Nephron progenitor cell (in vitro differentiated cells): ENCODE results near the gene DKKL1.
"Not testable (repeated sequence)": the region's sequence is repeated elsewhere in the genome, so short reads cannot be mapped to it uniquely, and the experiment has no call there.

Experiments
- DNase-seq: peaks from one replicate; pipeline ENCODE4 v3.0.0; 2021
- H3K27ac Mint-ChIP-seq: 2 replicates; pipeline ENCODE4 v1.8.0; 2021; ENCODE audit warnings: mild to moderate bottlenecking, moderate library complexity, mixed read lengths
- H3K27me3 Mint-ChIP-seq: 2 replicates; pipeline ENCODE4 v1.8.0; 2021; ENCODE audit warnings: mild to moderate bottlenecking, low read depth, mixed read lengths; ENCODE audit not compliant: poor library complexity
- H3K36me3 Mint-ChIP-seq: 2 replicates; pipeline ENCODE4 v1.8.0; 2021; ENCODE audit warnings: low read depth, mixed read lengths
- H3K4me1 Mint-ChIP-seq: 2 replicates; pipeline ENCODE4 v1.8.0; 2021; ENCODE audit warnings: mixed read lengths
- H3K4me3 Mint-ChIP-seq: 2 replicates; pipeline ENCODE4 v1.8.0; 2021; ENCODE audit warnings: mild to moderate bottlenecking, moderate library complexity, mixed read lengths
- H3K9me3 Mint-ChIP-seq: 2 replicates; pipeline ENCODE4 v1.8.0; 2021; ENCODE audit warnings: mild to moderate bottlenecking, moderate library complexity, mixed read lengths
- CTCF ChIP-seq: fragments of 200-600 bp; sonication (generic); IDR thresholded peaks from 2 replicates; pipeline ENCODE4 v1.5.0; 2021; ENCODE audit warnings: antibody characterized with exemption

Gene DKKL1

DNA sequence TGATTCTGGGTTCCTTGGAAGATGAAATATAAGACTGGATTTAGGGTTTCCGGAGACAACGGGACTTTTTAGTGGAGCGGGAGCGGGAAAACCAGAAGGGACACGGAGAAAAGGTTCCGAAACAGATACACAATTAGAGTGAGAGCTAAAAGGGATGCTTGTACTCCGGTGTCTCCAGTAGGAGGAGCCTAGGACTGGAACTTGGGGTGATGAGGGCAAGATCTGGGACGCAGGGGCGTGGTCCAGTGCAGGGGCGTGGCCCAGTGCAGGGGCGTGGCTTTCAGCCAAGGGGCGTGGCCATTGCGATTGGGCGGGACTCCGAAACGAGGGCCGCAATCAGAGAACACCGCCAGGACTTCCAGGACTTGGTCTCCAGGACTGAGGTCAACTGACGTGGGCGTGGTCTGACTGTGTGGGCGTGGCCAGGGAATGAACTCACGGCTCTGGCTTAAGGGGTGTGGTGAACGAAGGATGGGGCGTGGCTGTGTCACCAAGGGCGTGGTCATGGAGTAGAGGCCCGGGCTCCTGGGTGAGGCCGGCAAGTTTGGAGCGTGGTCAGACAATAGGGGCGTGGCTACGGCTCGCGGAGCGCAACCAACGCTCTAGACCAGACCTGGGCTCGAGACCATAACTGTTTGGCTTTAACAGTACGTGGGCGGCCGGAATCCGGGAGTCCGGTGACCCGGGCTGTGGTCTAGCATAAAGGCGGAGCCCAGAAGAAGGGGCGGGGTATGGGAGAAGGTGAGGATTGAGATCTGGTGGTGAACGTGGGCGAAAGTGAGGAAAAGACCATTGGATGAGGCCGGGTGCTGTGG, at the start of gene DKKL1:
Gene DKKL1 (plus strand): TSS at position 610 of the 815 bp plus-strand sequence. CDS start 122 bp downstream, at position 732.
- no peak within 1 kb of the TSS for H3K27ac Mint-ChIP-seq
- H3K4me1 Mint-ChIP-seq: peaks cover 23% of the 10 kb centered on the region
- H3K36me3 Mint-ChIP-seq: peaks cover 19% of the 10 kb centered on the region
- no peak within 1 kb of the TSS for H3K4me3 Mint-ChIP-seq
- no peaks in the 10 kb centered on the region for H3K9me3 Mint-ChIP-seq
- DNase-seq: peak; percentile 100
- peaks cover 3% of the 10 kb centered on the region for H3K27me3 Mint-ChIP-seq
- no peak for TF ChIP-seq CTCF

GRCh38 chr19:49315111-49315510, 48.6 kb upstream of the DKKL1 start:
- Mint-ChIP-seq H3K4me1 (peaks cover 15% of the 10 kb centered on the region), H3K4me3 (no peak overlapping the region), H3K9me3 (peaks cover 36% of the 10 kb centered on the region), H3K27ac (peak overlapping the region; percentile 19), H3K36me3 (peaks cover 68% of the 10 kb centered on the region), H3K27me3 (peaks cover 3% of the 10 kb centered on the region)
- TF ChIP-seq CTCF: no peak
- DNase-seq: no peak

DNA sequence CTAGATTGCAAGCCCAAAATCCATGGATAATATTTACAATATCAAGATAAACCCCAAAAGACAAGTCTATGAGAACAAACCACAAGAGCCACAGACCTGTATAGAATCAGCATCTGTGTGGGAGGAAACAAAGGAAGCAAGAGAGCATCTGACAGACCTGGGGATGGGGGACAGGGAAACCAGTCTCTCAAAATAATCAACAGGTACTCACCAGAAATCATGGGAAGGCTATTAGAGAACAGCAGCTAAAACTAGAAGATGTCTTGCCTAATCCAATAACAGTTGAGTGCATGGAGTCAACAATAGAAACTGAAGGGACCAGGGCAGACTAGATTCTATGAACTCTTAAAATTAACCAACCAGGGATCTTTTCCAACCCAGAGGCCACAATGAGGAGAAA, 47.4 kb upstream of the DKKL1 start:
- peaks cover 3% of the 10 kb centered on the region for H3K27me3 Mint-ChIP-seq
- peaks cover 48% of the 10 kb centered on the region for H3K9me3 Mint-ChIP-seq
- H3K36me3 Mint-ChIP-seq: peaks cover 68% of the 10 kb centered on the region
- DNase-seq: no peak
- no peak overlapping the region for H3K4me3 Mint-ChIP-seq
- no peak for TF ChIP-seq CTCF
- peaks cover 15% of the 10 kb centered on the region for H3K4me1 Mint-ChIP-seq
- no peak overlapping the region for H3K27ac Mint-ChIP-seq

DNA sequence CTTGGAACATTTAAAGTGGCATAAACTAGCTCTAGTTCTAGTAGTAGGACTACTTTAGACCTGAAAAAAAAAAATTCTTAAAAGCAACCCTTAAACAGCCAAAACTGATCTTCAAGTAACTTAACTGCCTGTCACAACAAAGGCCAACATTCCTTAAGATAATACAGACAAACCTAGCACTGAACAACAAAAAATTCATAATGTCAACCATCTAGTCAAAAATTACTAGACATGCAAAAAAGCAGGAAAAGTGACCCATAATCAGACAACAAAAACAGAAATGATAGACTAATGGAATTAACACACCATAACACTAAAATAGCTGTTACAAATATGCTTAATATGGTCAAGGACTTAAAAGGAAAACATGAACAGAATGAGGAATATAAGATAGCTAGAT, 45.4 kb upstream of the DKKL1 start:
- Mint-ChIP-seq H3K27ac (no peak overlapping the region), H3K4me3 (no peak overlapping the region), H3K27me3 (no peaks in the 10 kb centered on the region), H3K36me3 (peaks cover 76% of the 10 kb centered on the region), H3K9me3 (peaks cover 68% of the 10 kb centered on the region), H3K4me1 (peaks cover 15% of the 10 kb centered on the region)
- no peak for DNase-seq
- TF ChIP-seq CTCF: no peak

- H3K27ac Mint-ChIP-seq: no peak within 1 kb of the TSS
- no peak for TF ChIP-seq CTCF
- H3K9me3 Mint-ChIP-seq: peaks cover 40% of the 10 kb centered on the region
- H3K27me3 Mint-ChIP-seq: peaks cover 4% of the 10 kb centered on the region
- peaks cover 3% of the 10 kb centered on the region for H3K4me1 Mint-ChIP-seq
- no peak for DNase-seq
- no peak within 1 kb of the TSS for H3K4me3 Mint-ChIP-seq
- peaks cover 75% of the 10 kb centered on the region for H3K36me3 Mint-ChIP-seq
Measured at GRCh38 chr19:49324801-49325576, 38.7 kb upstream of the DKKL1 start, which contains the start of gene SLC6A16. TSS of gene SLC6A16 (minus strand) at chr19:49325191. CDS start at chr19:49311347, 13,844 bp downstream.

- not testable (repeated sequence) for H3K4me3 Mint-ChIP-seq, H3K4me1 Mint-ChIP-seq, H3K27ac Mint-ChIP-seq, DNase-seq, H3K27me3 Mint-ChIP-seq
- H3K9me3 Mint-ChIP-seq: peaks cover 32% of the 10 kb centered on the region
- H3K36me3 Mint-ChIP-seq: peaks cover 73% of the 10 kb centered on the region
Measured at GRCh38 chr19:49325756-49326155, 37.9 kb upstream of the DKKL1 start.
